Stimulated activated effector memory CD8-positive, alpha-beta T cell treated with anti-CD3 and anti-CD28 coated beads, Interleukin-12 subunit alpha, Interleukin-12 subunit beta, amount 100 ng/mL, for 72 hours (primary cell): ENCODE results near the gene C1QL2.

Experiments used
- ATAC-seq: fragments of 150-1000 bp; cut with Tn5 transposase; 2 replicates; pipeline ENCODE4 v1.10.0; 2021
- DNase-seq, 2 donors: peaks; one replicate each; pipeline ENCODE4 v3.0.0; 2021 to 2022; ENCODE audit warnings: low spot score in 2 of 2
- H3K27ac Mint-ChIP-seq: one replicate; pipeline ENCODE4 v1.8.0; 2022; ENCODE audit warnings: mild to moderate bottlenecking, mixed read lengths
- H3K36me3 Mint-ChIP-seq: one replicate; pipeline ENCODE4 v1.8.0; 2022; ENCODE audit warnings: mild to moderate bottlenecking, mixed read lengths
- H3K4me1 Mint-ChIP-seq: one replicate; pipeline ENCODE4 v1.8.0; 2022; ENCODE audit warnings: mixed read lengths
- H3K4me3 Mint-ChIP-seq: one replicate; pipeline ENCODE4 v1.8.0; 2022; ENCODE audit warnings: mild to moderate bottlenecking, mixed read lengths
- H3K9me3 Mint-ChIP-seq: one replicate; pipeline ENCODE4 v1.8.0; 2022; ENCODE audit warnings: mixed read lengths

Gene C1QL2

GRCh38 chr2:119111115-119111975, 47.2 kb downstream of the C1QL2 start:
- Mint-ChIP-seq H3K9me3 (peaks cover 12% of the 10 kb centered on the region), H3K36me3 (no peaks in the 10 kb centered on the region), H3K4me3 (no peak overlapping the region), H3K27ac (no peak overlapping the region), H3K4me1 (no peaks in the 10 kb centered on the region)
- DNase-seq (no peak), ATAC-seq (no peak)

DNA sequence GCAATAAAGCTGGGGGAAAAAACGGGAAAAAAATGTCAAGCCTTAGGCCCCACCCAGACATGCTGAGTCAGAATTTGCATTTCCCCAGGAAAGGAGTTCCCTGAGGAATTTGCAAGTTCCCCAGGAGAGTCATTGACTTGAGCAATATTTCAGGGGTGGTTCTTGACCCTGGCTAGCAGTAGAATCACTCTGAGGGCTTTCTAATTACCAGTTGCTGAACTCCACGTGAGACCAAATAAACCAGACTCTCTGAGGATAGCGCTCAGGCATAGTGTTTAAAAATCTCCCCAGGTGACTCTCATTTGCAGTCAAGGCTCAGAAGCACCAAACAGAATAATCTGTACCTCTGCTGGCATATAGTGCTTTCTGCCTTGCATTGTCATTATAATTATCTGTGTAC, 48.7 kb downstream of the C1QL2 start:
- Mint-ChIP-seq H3K27ac (no peak overlapping the region), H3K4me3 (no peak overlapping the region), H3K4me1 (no peaks in the 10 kb centered on the region), H3K36me3 (no peaks in the 10 kb centered on the region), H3K9me3 (peaks cover 18% of the 10 kb centered on the region)
- ATAC-seq (no peak), DNase-seq (no peak)

DNA sequence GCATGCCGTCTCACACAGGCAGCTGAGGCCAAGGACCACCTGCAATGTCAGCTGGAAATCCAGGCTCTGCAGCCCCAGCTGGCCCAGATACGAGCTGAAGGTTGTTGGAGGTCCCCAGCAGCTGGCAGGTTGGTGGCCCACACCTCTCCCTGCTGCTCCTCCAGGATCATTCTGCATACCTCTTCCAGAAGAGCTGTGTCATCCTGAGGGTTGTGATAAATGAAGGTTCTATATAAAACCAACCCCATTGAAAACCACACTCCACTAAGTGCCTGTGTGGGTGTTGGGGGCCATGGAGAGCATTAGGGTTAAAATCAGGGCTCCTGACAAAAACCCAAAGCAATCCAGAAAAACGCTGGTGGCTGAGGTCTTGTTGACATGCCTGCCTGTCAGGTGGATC, 50.4 kb downstream of the C1QL2 start:
- H3K27ac Mint-ChIP-seq, result no peak overlapping the region
- no peak for DNase-seq

DNA sequence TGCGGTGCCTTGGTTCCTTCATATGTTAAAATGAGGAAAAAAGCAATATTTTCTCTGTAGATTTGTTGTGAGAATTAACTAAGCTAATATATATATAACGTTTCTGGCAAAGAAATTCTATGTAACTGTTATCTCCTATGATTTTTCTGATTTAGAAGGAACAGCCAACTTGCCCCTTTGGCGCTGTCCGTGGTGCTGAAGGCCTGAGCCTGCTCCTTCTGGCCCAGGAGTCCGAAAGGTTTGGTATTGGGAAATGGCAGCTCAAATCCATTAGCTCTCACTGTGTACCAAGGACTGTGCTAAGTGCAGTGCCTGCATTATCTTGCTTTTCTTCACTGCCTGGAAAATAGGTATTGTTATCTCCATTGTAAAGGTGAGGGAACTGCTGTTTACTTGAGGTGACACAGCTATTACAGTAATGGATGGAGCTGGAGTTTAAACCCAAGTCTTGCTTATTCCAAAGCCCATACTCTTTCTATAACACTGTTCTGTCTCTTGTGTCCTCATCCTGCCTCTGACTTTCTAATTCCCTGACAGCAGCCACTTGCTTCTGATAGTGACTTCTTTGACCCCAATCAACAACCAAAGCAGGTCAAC, 52.2 kb downstream of the C1QL2 start:
- DNase-seq, result peak in 1 of 2 donors; percentile 9
- Mint-ChIP-seq H3K4me1 (no peaks in the 10 kb centered on the region), H3K27ac (no peak overlapping the region), H3K9me3 (peaks cover 20% of the 10 kb centered on the region), H3K36me3 (no peaks in the 10 kb centered on the region), H3K4me3 (no peak overlapping the region)
- no peak for ATAC-seq

More for the DNA sequence above, 50.4 kb downstream of the C1QL2 start:
- Mint-ChIP-seq H3K9me3 (peaks cover 21% of the 10 kb centered on the region), H3K4me1 (no peaks in the 10 kb centered on the region), H3K4me3 (no peak overlapping the region), H3K36me3 (no peaks in the 10 kb centered on the region)
- ATAC-seq, result no peak
